Limb (tissue), 2 donors: ENCODE results near the gene ZNF462.
A peak's percentile ranks its signal among the peaks of the same experiment; 100 is the strongest.

ENCODE experiments used
- DNase-seq, 2 donors: peaks; one replicate each; pipeline ENCODE4 v3.0.0-alpha.2; 2016; ENCODE audit errors: extremely low spot score in 2 of 2

Gene ZNF462

DNA sequence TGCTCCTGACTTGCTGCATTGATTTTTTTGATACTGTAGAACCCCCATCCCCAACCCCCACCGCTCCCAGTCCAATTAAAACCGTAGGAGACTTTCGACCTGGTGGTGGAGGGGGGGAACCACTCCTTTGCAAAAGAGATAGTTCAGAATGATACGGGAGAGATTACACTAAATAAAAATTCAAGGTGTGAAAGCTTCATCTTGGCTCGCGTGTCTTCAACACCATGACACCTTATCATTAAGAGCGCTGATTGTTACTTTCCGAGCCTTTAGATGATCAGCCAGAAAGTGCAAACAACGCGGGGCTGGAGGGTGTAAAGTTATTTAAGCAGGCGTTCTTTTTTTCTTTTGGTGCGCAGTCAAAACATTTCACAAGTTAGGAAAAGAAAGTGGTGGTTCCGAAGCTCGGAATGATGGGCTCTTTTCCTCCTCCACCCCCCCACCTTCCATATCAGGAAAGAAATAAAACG lies 1.3 kb upstream of the ZNF462 start:
- DNase-seq = no peak

DNA sequence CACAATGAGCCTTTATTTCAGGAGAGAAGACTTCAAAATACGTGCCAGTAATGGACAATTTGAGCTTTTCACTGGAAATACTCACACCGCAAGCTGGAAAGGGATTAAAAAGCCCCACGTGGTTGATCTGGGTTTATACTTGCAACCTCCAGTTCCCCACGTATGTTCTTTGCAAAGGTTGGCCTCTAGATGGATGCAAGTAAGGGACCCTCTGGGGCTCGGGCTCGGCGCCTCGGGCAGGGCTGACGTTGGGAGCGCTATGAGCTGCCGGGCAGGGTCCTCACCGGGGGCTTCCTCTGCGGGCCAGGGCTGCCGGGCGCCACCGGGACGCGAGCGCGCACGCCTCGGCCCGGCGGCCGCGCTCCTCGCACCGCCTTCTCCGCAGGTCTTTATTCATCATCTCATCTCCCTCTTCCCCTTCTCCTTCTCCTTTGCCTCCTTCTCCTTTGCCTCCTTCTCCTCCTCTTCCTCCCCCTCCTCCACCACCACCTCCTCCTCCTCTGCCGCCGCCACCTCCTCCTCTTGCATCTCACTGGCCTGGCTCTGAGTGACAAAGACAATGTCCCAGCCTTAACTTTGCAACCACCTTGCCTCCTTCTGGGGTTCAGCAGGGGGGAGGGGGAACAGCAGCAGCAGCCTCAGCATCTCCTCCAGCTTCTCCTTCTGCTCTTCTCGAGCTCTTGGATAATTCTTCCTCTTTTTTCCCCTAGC lies 701 bp upstream of the ZNF462 start:
- DNase-seq = peak; percentile 39 to 78

DNA sequence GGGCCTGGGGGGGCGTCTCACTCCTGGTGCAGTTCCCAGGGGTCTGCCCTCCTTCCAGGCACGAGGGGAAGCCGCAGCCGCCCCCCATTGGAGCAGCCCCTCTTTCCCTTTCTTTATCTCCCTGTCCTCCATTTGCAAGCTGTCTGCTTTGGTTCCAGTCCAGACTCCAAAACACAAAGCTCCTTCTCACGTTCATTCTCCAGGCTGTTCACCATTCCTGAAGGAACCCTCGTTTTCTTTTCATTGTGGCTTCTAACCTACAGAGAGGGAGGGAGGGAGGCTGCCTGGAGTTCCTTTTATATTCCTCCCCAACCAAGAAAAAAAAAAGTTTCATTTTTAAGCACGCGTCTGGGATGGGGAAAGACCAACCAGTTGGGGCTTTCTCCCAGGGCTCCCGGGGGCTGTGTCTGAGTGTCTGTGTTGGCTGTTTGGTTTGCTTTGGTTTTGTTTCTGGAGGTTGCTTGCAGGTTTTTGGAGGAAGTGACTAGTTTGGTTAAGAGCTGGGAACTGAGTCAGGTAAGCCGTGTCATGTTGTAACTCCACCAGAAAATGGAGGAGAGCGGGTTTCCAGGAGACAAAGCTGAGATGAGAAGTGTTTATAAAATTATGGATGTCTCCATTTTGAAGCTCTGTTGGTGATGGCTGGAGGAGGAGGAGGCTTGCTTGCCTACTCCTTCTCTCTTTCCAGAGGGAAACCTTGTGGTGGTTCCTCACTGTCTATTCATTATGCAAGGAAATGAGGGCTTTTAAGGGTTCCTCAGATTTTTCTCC lies 1.6 kb downstream of the ZNF462 start:
- DNase-seq = peak in 1 of 2 donors; percentile 54

DNA sequence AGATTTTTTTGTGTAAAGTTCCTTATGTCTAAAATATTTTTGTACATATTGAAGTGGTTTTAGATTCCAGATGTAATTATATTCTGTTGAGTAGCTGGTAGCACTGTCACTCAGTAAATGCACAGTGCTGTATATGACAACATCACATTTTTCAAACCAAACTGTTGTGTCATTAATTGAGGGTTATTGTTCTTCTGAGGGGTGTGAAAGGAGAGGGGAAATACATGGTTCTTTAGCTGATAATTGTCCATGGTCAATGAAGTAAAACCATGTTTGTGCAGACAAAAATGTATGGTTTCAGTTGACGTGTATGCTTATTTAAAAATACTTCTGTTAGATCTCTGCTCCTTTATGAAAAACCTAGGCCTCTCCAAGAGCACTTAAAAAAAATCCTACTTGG lies 3.3 kb downstream of the ZNF462 start:
- DNase-seq = no peak

DNA sequence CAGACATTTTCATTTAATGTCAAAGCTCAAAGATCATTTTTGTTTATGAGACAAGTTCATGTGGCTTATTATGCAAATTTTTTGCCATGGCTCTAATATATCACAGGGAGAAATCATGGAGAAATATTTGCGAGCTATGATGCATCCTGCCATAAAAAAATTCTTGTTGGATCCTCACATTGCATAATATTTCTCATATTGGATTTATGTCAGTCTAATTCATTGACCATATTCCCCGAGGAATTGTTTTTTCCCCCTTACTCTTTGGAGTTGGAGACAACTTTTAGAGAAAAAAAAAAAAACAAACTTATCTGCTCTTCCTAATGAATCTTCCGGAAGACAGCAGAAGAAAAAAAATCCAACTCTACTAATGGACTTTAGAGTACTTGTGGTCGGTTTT lies 4.3 kb downstream of the ZNF462 start:
- DNase-seq = no peak

DNA sequence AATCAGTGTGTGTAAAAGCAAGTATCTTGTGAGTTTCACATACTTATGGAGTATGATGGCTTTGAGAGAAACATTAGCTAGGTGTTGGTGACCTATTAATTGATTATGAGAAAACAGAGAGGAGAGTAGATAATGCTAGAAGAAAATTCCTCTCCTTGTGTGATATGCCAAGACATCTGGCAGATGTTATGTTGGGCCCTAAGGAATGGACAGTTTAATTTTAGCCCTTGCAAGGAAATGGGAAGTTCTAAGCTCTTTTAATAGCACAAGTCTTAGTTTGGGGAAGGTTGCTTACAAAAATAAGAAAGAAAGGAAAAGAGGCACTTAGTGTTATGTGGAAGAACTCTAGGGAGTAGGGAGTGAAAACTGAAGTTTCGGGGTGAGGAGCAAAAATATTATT lies 5.1 kb downstream of the ZNF462 start:
- no peak for DNase-seq

DNA sequence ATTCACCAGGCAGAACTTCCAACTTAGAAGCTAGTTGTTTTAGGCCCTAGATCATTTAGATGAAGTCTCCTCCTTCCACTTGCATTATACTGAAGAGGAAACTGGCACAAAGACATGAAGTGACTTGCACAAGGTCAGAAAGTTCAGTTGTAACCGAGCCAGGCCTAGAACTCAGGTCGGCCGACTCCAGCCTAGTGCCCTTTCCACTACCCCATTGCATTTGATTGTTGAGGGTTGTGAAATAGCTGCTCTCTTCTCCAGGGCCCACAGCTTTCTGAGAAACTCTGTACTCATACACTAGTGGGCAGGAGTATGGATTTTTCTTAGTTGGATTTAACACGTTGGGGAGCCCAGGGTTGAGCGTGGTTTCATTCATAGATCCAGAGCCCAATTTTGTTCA lies 5.6 kb downstream of the ZNF462 start:
- no peak for DNase-seq

DNA sequence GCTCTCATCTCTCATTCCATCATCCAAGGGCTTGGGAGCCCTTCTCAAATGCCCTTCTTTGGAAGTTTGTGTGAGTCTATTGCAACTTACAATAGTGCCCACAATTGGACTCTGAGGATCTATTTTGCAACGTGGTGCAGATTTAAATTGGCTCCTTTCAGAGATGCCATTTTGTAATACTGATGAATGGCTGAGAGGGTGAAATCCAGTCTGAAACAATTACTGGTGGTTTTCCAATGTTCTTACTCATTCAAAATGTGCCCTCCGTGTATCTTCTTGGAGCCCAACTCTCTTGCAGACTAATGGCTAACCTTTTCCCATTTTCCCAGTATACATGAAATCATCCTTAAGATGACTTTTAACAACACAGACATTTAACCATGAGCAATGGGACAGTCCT lies 6.1 kb downstream of the ZNF462 start:
- no peak for DNase-seq

DNA sequence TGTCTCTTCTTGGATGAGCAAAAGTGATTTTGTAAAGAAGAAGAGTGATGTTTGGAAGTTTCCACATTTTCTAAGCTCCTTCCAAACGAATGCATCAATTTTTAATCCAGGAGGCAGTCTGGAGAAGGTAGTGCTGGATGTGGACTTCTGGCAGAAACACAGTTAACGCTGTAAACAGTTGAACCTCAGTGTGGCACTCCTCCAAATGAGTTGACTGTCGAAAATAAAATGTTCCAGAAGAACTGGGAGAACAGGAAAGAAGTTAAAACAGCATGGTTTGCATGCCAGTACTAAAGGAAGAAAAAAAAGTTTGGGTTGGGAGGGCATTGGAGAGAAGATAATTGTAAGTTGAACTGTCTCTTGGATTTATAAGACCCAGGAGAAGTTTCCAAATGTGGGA lies 6.5 kb downstream of the ZNF462 start:
- DNase-seq = no peak

DNA sequence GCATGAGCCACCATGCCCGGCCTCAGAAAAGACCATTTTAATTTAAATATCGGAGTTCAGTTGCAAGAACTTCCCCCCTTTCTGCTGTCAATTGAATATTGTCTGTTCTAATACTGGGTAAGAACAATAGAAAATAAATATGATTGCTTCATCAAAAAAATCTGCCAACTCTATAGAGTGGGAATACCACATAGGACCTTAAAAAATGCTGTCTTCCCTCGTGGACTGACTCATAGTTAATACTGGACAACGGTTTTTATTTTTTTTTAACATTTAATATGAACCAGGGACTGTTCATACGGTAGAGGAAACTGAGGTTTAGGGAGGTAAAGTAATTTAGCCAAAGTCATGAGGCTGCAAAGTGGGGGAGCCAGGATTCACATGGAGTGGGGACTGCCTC lies 9.7 kb downstream of the ZNF462 start:
- no peak for DNase-seq

DNA sequence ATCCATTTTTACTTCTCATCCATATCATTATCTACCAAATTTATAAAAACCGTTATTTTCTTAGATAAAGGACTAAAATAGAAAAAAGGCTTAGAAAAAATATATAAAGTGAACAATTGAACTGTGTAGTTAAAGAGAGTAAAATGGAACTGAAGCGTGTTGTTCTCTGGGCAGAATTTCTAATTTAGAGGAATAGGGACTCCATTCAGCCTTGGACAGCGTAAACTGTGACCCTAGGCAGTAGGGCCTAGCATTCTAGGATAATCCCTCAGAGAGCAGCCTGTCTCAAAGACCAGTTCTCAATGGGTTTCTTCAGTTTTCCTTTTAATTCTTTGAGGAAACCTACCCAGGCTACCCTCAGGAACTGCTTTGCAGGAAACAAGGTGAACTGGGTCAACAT lies 11.1 kb downstream of the ZNF462 start:
- DNase-seq = no peak

DNA sequence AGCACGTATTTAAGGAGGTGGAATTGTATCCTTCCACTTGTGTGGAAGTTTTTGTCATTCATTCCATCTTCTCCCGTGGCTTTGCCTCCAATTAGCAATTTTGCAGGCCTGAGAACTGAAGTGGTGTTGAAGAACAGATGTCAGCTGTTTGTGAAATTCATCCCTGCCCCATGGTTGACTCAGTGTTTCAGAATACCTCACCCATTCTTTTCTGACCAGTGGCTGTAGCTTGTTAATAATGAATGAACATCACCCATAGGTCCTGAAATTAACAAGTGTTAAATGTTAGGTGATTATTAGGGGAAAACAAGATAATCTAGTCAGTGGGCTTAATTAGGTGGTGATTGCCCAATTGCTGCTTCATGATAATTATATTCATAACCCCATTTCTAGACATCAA lies 11.7 kb downstream of the ZNF462 start:
- no peak for DNase-seq

DNA sequence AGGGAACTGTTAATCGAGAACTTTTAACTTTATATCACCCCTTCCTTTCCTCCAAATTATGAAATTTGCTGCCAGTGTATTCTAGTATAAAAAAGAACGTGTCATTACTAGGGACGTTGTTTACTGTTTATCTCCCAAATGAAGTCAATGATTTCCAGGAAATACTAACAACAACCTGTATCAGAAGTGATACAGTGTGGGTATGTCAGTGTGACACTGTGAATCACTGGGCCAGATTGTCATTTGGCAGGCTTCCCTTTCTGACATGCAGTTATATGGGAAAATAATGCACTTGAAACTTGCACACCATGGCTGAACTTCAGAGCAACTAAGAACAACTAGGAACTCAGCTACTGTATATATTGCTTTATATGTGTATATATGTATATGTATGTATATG lies 12.6 kb downstream of the ZNF462 start:
- no peak for DNase-seq

DNA sequence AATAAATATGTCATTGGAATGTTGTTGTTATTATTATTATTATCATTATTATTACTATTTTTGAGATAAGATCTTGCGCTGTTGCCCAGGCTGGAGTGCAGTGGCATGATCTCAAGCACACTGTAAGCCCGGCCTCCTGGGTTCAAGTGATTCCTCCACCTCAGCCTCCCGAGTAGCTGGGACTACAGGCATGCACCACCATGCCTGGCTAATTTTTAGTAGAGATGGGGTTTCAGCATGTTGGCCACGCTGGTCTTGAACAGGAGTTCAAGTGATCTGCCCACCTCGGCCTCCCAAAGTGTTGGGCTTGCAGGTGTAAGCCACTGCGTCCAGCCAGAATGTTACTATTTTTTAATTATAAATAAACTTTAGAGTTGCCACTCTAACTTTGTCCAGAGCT lies 14.4 kb downstream of the ZNF462 start:
- DNase-seq = no peak

DNA sequence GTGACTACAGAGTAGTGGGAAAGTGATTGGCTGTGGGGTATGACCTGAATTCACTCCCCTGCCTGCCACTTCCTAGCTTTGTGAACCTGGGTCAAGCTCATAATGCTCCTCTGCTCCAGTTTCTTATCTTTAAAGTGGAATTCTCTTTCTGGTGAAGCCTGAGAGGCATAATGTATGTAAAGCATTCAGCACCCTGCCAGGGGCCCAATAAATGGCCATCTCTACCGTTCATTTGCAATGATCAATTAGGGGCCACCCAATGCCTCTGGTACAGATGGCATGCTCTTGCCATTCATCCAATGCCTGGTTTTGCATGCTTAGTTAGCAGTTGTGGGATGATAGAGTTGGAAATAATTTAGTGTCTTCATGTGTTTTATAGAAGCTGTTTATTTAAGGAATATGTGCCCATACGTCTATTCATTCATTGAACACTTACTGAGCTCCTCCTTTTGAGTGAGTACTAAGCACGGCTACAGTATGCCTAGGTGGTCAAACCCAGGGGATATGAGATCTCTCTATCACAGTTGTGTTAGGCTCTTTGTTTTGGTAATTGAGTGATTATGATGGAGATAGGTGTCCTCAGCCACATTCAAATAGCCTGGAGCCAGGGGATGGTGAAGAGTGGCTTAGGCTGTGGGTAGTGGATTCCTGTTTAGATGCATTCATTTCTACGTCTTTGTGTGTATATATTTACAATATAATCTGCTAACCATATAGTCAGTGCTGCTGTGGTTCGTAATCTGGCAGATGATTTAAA lies 15.3 kb downstream of the ZNF462 start:
- DNase-seq = no peak

DNA sequence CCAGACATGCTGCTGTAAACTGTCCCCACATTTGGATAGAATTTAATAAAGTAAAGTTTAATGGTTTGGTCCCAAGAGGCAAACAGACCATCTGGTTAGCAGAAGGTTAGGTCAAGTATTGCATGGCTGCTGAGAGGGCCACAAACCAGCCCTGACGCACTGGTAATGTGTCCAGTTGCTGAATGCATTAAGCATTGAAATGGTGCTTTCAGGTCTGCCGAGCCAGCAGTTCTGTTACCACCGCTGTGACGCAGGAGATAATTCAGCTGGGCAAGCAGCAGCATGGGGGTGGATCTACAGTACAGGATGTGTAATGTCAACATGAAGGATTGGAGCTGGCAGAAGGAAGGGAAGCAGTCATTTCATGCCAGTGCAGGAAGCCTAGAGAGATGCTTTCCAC lies 16.0 kb downstream of the ZNF462 start:
- DNase-seq = peak; percentile 59 to 64

DNA sequence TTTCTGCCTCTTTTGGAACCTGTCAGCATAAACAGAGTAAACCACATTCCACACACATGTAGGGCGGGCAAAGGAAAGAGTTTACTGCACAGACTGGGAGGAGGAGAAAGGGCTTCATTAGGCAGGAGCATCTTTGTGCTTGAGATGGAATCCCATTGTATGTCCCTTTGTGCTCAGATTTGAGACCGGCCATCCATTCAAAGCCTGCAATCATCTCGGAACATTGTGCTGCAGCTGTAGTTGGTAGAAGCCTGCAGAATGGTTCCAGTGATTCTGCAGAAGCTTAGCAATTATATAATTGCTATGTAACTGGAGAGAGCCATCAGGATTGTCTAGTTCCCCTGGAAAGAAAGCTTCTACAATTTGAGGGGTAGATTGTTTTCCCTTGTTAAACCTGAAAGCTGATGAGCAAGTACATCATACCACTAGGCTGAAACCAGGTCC lies 16.5 kb downstream of the ZNF462 start:
- DNase-seq = no peak

DNA sequence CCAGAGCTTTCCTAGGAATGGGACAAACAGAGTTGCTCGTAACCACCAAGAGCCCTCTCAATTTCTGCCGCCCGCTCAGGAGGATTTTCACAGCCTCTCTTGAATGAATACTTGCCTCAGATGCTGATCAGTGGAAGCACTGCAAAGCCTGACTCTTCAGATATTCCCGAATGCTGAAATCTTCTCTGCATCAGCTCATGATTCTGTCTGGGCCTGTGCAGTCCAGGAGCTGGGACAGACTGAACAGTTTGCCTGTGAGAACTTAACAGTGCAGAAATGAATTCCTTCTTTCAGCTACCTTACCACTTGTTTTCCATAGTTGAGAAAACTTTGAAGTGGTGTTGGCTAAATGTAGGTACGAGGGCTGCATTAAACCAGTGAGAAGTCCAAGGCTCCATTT lies 17.1 kb downstream of the ZNF462 start:
- DNase-seq = no peak

DNA sequence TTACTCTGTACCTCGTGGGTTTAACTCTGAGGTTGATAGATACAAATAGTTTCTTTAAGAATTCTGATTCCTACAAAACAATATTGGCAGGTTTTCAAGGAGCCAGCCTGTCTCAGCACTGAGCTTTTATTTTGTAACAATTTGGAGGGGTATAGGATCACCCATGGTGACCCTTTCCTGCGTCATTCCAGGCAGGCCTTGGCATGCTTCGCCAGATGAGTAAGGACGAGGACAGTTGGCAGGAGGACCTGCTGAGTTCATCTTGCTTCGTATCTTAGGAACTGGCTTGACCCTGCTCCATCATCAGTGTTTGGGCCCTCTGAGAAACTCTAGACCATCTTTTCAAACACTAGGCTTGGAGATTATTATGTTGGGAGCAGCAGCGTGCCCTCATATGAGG lies 17.9 kb downstream of the ZNF462 start:
- no peak for DNase-seq

DNA sequence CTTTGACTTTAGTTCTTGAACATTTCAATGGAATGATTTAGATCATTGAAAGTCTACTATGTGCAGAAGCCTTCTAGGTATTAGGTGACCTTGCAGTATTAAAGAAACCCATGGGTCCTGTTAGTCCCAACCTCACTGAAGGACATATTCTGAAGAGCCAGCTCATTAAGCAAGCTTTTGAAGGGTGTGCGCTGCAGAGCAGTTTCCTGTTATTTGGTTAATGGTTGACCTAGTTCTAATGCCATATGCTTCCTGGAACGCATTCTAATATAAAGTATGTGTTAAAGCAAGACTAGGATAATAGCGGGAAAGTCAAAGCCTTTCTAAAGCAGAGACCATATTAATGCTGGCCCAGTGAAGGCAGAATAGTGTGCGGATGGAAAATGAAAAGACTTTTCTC lies 20.1 kb downstream of the ZNF462 start:
- DNase-seq = no peak

DNA sequence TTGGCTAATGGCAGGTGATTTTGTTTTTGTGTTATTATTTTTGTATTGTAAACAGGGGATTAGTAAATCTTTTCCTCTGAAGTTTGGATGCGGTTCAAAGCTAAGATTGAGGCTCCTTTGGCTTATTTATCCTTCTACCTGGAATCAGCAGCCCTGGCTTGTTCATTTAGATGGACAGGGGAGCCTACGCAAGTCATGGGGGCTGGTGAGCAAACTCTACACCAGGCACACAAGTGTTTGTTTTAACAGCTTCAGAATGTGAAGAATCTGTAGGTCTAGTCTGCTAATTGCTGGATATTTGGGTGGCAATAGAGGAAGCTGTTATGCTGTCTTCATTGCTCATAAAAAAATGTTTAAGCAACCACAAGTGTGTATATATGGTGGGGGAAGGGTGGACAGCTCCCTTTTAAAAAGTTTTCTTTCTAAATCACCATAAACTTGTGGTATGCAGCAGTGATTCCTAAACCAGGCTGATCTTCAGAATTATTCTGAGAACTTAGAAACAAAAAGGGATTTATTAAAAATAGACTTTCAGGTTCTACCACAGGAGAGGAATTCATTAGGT lies 20.7 kb downstream of the ZNF462 start:
- no peak for DNase-seq

DNA sequence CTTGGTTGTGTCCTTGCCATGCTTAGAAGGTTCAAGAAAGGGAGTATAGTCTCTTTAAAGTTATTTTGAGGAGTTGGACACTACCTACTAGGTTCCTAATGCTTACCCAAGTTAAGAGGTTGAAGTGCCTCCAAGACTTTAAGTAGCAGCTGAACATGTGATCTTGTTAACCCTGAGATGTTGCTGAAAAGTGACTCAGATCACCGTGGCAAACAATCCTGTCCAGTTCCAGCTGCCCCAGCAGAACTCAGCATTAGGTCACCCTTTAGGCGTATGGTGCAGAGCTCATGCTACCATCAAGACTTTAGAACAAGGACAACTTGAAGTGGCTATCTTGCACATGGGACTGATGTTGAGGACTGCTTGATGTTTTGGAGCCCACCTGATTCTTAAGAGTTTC lies 22.5 kb downstream of the ZNF462 start:
- no peak for DNase-seq
